ENCODE data around the gene HIVEP1.

HIVEP1 gene

GRCh38 chr6:12132351-12133222, 120.5 kb downstream of the HIVEP1 start:
- TF ChIP-seq CTCF (IDR thresholded peaks at IDR 0.05): no peak

- TF ChIP-seq CTCF (IDR thresholded peaks at IDR 0.05): no peak
Observed at GRCh38 chr6:12134581-12134980, 122.5 kb downstream of the HIVEP1 start.

- no peak for TF ChIP-seq CTCF (IDR thresholded peaks at IDR 0.05)
Observed at GRCh38 chr6:12134991-12135390, 122.9 kb downstream of the HIVEP1 start.

GRCh38 chr6:12136905-12137304, 124.8 kb downstream of the HIVEP1 start:
- no peak for TF ChIP-seq CTCF (IDR thresholded peaks at IDR 0.05)

GRCh38 chr6:12137480-12137879, 125.4 kb downstream of the HIVEP1 start:
- TF ChIP-seq CTCF (IDR thresholded peaks at IDR 0.05): no peak

GRCh38 chr6:12138381-12138780, 126.3 kb downstream of the HIVEP1 start:
- no peak for TF ChIP-seq CTCF (IDR thresholded peaks at IDR 0.05)

- TF ChIP-seq CTCF (IDR thresholded peaks at IDR 0.05): no peak
Observed at GRCh38 chr6:12138936-12139335, 126.8 kb downstream of the HIVEP1 start.
